ENCODE results near the gene MAST1. TPM values are rescaled to one million over a fixed set of nuclear protein-coding genes. Genes with fewer than 3 reads are reported as not detected.

Gene MAST1
- total and polyA plus RNA-seq, 2 donors (not counting 1 experiment from before 2014, with no cell fraction given), result 0.39 to 1.1 TPM

GRCh38 chr19:12794971-12795381 is 43.3 kb upstream of the MAST1 start:
- peaks cover 21 to 35% of the 10 kb centered on the region in 2 donors for H3K4me1 ChIP-seq (ENCODE audit: control insufficient read depth in 2 of 2, insufficient read depth in 2 of 2, low read length in 2 of 2)
- H3K4me3 ChIP-seq (ENCODE audit: control extremely low read depth in 1 of 5, extremely low read depth in 1 of 5, insufficient read depth in 1 of 5, low read depth in 2 of 5, low read length in 4 of 5), result no peak overlapping the region
- peak overlapping the region; percentile 95 to 97 for H3K27ac ChIP-seq (ENCODE audit: low read length in 2 of 2)
- whole genome bisulfite sequencing (ENCODE audit: insufficient coverage), result 81% methylated on average over 6 of the region's 9 CpGs
- Mint-ChIP-seq H3K4me1 (peaks cover 30% of the 10 kb centered on the region), H3K27me3 (no peaks in the 10 kb centered on the region), H3K4me3 (peak overlapping the region; percentile 67), H3K9me3 (ENCODE audit: insufficient read depth) (no peaks in the 10 kb centered on the region), H3K27ac (peak overlapping the region; percentile 99)
- peaks cover 0 to 5% of the 10 kb centered on the region in 2 experiments for H3K36me3 ChIP-seq (replicated peaks in 1 of 2; ENCODE audit: control extremely low read depth in 1 of 2, control insufficient read depth in 1 of 2, extremely low read depth in 1 of 2, insufficient read depth in 2 of 2, low read length in 1 of 2)
- peaks cover 19% of the 10 kb centered on the region for H4K20me1 ChIP-seq (ENCODE audit: control insufficient read depth, insufficient read depth, low read length, poor library complexity, severe bottlenecking)
- H3K4me2 ChIP-seq (replicated peaks; ENCODE audit: low read depth, low read length, poor library complexity, severe bottlenecking), result no peak overlapping the region
- ATAC-seq (ENCODE audit: low read depth) (no peak), DNase-seq (no peak)
- no peak for TF ChIP-seq EZH2 (IDR thresholded peaks at IDR 0.05; ENCODE audit: borderline replicate concordance, insufficient read depth, low read depth, low read length, poor library complexity, severe bottlenecking)
- no peak for TF ChIP-seq CTCF (IDR thresholded peaks at IDR 0.05)
- peaks cover 25% of the 10 kb centered on the region for H3K79me2 ChIP-seq (ENCODE audit: control insufficient read depth, insufficient read depth, low read length)
- H3K9ac ChIP-seq (ENCODE audit: low read length), result no peak overlapping the region
- H3K9me3 ChIP-seq (ENCODE audit: control extremely low read depth in 1 of 3, control insufficient read depth in 2 of 3, insufficient read depth in 1 of 3, low read length in 2 of 3), result no peaks in the 10 kb centered on the region
- no peak overlapping the region for H2AFZ ChIP-seq (ENCODE audit: insufficient read depth, low read depth, low read length, poor library complexity, severe bottlenecking)
- intact Hi-C loops (cut with micrococcal nuclease), result loop anchor here (5.0 kb wide), 3 partner anchors 63 to 1042 kb away; partner anchors contain the start of genes TRIR, ZNF490 and ZNF791
- H3K27me3 ChIP-seq (replicated peaks in 1 of 4; ENCODE audit: control extremely low read depth in 1 of 4, control insufficient read depth in 3 of 4, insufficient read depth in 4 of 4, low read length in 3 of 4), result no peaks in the 10 kb centered on the region
- ChIA-PET CTCF (interaction anchor here (0.6 to 17.9 kb wide), 7 partner anchors 8 to 123 kb away, joined by 4 to 1147 read pairs (median 12); partner anchors contain the start of genes GET3 and HOOK2), POLR2A (interaction anchor here (0.7 to 6.8 kb wide), 9 partner anchors 12 to 1959 kb away, joined by 3 to 233 read pairs (median 4); partner anchors contain the start of genes HOOK2 and TMED1)
